8988T (cell line): ENCODE data around the gene PIK3R3.
"Not testable (repeated sequence)": the region's sequence is repeated elsewhere in the genome, so short reads cannot be mapped to it uniquely, and the experiment has no call there.

ENCODE experiments used
- DNase-seq: peaks from one replicate; pipeline ENCODE4 v3.0.0; 2011

Gene PIK3R3

DNA sequence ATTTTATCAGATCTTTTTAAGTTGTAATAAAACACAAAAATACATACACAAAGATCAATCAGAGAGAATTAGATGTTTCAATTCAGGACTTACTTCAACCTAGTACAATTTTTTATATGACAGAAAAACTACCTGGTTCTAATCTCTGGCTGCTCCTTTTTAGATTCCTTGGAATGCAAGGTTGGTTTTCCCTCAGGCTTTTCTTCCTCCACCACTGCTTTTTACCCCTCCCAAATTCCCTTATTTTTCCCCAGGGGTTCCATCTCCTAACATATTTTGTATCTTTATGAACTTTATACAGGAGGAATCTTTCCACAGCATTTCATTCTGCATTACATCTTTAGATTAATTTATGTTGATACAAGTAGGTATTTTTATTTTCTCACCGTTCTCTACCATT, 33.2 kb downstream of the PIK3R3 start:
- no peak for DNase-seq

GRCh38 chr1:46098027-46098712, 34.3 kb downstream of the PIK3R3 start:
- DNase-seq, result no peak

GRCh38 chr1:46097149-46097472, 35.3 kb downstream of the PIK3R3 start:
- no peak for DNase-seq

DNA sequence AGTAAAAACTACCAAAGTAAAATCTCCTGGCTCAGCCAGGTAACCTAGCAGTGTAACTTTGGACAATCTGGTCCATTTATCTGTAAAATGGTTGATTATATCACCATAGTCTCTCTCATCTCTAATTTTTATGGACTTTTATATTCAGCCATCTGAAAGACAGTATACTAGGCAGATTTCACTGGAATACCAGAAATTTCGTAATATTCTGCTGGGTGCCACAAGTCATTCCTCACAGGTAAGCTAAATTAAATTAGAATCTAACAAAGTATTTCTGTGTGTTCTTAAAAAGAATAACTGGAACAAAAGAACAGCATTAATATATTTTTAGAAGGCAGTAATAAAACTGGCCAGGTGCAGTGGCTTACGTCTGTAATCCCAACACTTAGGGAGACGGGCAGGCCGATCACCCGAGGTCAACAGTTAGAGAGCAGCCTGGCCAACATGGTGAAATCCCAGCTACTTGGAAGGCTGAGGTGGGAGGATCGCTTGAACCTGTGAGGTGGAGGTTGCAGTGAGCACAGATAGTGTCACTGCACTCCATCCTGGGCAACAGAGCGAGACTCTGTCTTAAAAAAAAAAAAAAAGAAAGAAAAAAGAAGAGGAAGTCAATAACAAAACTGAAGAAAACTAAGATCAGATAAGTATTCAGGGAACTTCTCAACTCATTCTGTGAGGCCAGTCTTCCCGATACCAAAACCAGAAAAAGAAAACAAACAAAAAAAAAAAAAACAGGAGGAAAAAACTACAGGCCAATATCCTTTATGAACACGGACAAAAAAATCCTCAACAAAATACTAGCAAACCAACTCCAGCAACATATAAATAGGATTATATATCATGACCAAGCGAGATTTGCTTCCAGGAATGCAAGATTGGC, 35.9 kb downstream of the PIK3R3 start:
- no peak for DNase-seq

DNA sequence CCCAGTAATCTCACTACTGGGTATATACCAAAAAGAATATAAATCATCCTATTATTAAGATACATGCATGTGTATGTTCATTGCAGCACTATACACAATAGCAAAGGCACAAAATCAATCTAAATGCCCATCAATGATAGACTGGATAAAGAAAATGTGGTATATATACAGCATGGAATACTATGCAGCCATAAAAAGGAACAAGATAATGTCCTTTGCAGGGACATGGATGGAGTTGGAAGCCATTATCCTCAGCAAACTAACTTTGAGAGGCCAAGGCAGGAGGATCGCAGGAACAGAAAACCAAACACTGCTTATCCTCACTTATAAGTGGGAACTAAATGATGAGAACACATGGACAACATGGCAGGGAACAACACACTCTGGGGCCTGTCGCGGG, 37.3 kb downstream of the PIK3R3 start:
- DNase-seq, result not testable (repeated sequence)

DNA sequence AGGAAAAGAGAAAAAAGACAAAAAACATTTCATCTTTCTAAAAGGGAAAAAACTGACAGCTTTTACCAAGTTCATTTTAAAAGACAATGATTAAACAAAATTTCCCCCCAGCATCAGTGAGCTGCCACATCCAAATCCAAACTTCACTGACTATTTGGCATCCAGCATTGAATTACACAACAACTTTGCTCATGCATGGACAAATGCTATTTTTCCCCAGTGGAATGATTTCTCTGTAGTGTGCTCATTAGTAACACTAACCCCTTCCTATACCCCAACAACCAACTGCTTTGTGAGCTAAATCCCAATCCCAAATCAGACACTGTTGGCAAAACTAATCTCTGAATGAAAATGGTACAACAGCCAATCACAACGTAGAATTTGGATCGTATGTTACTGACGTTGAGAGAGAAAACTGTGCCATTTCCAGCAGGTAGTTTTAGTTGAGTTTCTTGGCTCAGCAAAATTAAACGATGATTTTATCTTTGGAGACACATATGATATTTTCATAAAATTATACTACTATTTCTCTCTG, 37.9 kb downstream of the PIK3R3 start:
- DNase-seq, result no peak

DNA sequence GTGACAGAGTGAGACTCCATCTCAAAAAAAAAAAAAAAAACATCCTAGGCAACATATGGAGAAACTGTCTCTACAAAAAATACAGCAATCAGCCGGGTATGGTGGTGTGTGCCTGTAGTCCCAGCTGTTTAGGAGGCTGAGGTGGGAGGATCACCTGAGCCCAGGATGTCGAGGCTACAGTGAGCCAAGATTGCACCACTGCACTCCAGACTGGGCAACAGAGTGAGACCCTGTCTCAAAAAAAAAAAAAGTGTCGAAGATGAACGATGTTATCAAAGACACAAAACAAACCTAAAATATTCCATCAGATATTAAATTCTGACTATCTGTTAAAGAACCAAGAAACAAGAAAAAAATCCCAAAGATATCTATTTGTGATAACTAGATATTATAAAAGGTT, 38.6 kb downstream of the PIK3R3 start:
- DNase-seq, result not testable (repeated sequence)

GRCh38 chr1:46087891-46088290, 44.5 kb downstream of the PIK3R3 start:
- DNase-seq, result no peak

- DNase-seq, result no peak
These were observed 45.9 kb downstream of the PIK3R3 start for GRCh38 chr1:46086576-46086975.

DNA sequence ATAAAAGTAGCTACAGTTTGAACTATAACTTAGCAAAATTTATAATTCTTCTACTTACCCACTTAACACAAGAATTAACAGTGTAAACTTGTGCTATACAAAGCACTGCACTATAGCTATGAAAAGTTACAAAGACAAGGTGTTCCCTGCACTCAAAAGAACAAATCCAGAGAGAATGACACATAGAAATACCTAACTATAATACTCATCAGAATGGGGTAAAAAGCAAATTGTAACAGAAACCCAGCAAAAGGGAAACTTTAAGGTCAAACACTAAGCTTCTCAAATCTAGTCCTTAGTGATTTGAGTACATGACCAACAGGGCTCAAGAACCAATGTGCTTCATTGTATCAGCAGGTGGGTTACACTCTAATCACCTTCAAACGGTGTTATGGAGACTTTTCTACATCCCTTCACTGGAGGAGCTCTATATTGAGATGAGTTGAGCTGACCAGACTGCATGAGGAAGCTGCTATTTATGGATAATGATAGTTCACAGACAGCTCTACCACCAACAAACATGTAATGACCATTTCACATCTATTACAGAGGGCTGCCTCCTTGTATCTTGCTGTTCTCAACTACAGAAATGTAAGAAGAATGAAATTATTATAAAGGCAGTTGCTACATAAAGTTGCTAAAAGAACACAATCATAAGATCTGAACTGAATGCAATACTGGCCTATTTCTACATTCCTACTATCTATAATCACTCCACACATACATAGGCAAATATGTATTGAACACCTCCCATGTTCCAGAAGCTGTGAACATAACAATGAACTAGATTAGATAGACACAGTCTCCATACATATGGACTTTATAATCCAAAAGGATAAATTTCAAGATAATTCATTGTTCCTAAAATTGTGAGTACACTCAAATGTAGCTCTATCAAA, 47.6 kb downstream of the PIK3R3 start:
- no peak for DNase-seq

- DNase-seq, result no peak
These were observed 48.9 kb downstream of the PIK3R3 start for GRCh38 chr1:46083579-46083978.

- DNase-seq, result no peak
These were observed 50.8 kb downstream of the PIK3R3 start for GRCh38 chr1:46081619-46082018.

DNA sequence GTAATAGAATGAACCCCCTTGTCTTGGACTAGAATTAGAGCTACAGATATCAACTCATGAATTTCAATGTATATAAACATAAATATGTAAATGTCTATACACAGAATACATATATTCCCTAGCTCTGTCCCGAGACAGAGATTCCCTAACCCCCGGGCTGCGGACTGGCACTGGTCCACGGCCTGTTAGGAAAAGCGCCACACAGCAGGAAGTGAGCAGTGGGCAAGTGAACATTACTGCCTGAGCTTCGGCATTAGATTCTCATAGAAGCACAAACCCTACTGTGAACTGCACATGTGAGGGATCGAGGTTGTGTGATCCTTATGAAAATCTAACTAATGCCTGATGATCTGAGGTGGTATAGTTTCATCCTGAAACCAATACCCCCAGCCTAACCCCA, 51.2 kb downstream of the PIK3R3 start:
- no peak for DNase-seq

GRCh38 chr1:46080257-46080656, 52.2 kb downstream of the PIK3R3 start:
- DNase-seq, result no peak

DNA sequence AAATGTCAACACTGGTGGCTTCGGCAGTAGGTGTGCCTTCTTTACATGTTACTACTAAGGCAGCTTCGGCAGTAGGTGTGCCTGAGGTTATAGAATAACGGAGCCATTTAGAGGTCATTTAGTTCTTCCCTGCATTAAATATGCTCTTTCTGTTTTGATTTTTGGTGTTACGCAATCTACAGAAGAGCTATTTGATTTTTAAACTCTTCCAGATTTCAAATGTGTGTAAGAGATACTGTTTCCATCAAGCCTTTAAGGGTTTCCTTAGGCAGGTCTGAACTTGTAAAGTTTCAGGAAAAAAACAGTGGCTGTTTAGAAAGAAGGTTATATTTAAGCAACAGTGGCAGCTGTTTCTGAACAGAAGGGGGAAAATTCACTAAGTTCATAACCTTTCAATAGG, 54.8 kb downstream of the PIK3R3 start:
- DNase-seq, result no peak

GRCh38 chr1:46076343-46076742, 56.1 kb downstream of the PIK3R3 start:
- no peak for DNase-seq

- DNase-seq, result no peak
These were observed 59.5 kb downstream of the PIK3R3 start for GRCh38 chr1:46072975-46073374.

- DNase-seq, result no peak
These were observed 62.1 kb downstream of the PIK3R3 start for GRCh38 chr1:46070164-46070814.

DNA sequence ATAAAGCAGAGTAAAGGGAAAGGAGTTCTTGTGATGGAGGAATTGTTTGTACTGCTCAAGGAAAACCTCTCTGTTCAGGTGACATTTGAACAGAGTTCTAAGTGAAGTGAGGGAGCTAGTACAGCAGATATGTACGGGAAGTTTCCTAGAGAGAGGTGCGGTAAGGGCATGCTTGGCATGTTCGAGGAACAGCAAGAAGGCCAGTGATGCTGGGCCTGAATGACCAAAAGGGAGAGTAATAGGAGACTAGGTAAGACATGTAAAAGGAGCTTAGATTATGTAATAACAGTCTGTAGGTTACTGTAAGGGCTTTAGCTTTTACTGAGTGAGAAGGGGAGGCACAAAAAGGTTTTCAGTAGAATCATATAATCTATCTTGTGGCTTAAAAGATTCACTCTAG, 63.9 kb downstream of the PIK3R3 start:
- DNase-seq, result no peak

- no peak for DNase-seq
These were observed 64.8 kb downstream of the PIK3R3 start for GRCh38 chr1:46067652-46068051.

DNA sequence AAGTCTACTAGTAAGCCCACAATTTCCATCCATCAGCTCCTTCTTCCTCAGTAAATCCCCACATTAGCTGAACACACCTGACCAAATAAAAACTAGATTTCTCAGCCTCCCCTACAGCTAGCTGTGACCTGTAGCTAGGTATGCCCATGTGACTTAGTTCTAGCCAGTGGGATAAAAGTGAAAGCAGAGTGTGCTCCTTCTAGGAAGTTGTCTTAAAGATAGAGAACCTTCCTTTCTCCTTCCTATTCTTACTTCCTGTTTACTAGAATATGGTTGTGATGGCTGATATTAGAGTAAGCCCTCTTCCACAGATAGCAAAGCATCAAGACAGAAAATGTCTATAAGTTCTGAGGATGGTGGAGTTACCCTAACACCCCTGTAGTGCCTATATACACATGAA, 67.0 kb downstream of the PIK3R3 start:
- no peak for DNase-seq

DNA sequence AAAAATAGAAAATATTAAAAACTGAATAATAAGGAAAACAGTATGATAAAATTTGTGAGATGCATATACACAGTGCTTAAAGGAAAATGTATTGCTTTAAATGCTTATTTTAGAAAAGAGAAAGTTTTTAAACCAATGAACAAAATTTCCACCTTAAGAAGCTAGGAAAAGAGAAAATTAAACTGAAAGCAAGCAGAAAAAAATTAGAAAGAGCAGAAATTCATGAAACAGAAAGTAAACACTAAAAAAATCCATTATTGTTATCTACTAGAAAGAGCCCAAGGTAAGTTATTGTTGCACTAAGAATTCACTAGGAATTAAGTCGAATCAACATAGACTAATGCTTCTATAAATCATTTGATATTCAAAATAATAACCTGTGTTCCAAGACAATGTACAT, 67.7 kb downstream of the PIK3R3 start:
- no peak for DNase-seq
